NCI-H1417 treated with DMSO at 0.1 percent for 48 hours (cell line): ENCODE data around the gene XIRP2.
"Not testable (repeated sequence)": the region's sequence is repeated elsewhere in the genome, so short reads cannot be mapped to it uniquely, and the experiment has no call there.

Experiments used
- DNase-seq: peaks from one replicate; lab custom pipeline; 2025; lab: John Stamatoyannopoulos, UW

XIRP2 gene

DNA sequence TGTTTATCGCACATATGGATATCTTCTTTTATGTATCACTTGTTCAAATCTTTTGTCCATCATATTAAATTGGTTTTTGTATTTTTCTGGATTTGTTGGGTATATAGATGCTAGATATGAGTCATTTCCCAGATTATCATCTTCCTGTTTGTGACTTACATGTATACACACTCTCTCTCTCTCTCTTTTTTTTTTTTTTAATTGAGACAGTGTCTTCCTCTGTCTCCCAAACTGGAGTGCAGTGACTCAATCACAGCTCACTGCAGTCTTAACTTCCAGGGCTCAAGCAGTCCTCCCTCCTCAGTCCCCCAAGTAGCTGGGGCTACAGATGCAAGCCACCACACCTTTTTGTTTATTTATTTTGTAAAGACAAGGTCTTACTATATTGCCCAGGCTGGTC, 43.8 kb downstream of the XIRP2 start:
- no peak for DNase-seq

DNA sequence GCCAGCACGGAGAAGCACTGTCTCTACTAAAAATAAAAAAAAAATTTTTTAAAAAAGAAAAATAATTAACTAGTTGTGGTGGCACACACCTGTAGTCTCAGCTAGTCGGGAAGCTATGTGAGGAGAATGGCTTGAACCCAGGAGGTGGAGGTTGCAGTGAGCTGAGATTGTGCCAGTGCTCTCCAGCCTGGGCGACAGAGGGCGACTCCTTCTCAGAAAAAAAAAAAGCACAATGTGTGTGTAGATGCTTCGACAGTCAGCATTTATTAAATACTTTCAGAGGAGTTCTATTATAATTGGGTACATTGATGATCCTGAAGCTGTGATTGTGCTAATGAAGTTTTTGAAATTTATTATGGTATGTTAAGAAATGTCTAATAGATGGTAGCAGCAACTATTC, 46.5 kb downstream of the XIRP2 start:
- DNase-seq = no peak

DNA sequence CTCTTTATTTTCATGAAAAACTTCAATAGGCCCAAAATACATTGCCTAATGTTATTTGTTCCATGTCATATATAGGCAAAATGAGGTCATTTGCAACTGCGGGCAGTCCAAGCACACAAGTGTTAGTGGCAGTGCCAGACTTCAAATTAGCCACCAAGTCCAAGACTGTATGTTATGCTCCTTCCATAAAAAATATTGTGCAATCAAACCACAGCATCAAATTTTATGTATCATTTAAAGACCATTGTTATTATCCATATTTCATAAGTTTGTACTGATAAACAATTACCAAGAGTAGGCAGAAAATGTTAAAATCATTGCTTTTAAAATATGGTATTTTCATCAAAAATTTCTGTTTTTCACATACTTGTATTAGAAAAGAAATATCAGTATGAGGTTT, 54.1 kb downstream of the XIRP2 start:
- no peak for DNase-seq

DNA sequence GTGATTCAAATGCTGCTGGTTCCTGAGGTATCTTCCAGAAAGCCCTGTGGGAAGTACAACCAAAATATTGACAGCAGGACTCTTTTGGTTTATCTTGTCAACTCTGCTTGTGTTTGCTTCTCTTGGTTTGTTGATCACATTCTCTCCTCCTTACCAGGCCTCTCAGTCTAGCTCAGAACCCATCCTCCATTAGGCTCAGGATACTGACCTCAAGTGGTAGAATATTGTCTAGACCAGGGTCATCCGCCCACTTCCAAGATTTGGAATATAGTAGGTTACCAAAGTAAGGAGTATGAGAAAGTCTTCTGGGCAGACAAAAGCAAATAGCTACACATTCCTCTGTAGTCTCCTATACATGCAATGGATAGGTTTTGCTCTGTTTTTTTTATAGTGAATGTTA, 56.6 kb downstream of the XIRP2 start:
- no peak for DNase-seq

DNA sequence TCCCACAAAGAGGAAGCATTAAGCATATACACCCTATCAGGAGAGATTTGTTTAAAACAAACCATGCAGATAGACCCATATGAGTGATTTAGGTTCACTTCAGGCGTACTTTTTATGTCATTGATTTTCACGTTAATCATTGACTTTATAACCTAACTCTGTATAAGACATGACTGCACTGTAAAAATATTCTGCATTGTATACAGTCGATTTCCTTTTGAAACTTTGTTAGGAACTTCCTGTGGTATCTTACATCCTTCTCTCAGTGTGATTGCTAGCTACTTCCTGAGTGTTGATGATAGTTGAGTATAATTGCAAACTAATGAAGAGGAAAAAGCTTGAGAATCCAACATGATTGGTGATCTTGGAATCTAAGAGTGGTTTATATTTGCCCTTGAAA, 69.4 kb downstream of the XIRP2 start:
- DNase-seq = no peak

DNA sequence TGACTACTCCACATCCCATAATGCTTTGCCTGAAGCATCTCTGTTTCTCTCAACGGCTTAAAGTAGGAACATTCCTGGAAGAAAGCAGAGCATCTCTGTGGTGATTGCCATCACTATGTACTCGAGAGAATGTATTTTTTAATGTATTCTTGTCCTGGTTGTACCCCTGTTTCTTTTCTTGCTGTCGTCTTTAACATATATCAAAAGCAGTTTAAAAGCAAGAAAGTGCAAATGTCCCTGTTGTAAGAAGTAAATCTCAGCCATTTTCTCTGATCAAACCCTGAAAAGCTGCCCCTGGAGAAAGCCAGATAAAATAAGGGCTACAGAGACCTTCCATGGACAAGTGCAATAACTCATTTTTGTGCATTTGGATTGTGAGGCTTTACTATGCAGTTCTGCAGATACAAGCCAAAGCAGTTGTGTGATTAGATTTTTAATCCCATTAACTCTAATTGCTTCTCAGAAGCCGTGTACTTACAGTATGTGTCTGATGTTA, 70.8 kb downstream of the XIRP2 start:
- no peak for DNase-seq

DNA sequence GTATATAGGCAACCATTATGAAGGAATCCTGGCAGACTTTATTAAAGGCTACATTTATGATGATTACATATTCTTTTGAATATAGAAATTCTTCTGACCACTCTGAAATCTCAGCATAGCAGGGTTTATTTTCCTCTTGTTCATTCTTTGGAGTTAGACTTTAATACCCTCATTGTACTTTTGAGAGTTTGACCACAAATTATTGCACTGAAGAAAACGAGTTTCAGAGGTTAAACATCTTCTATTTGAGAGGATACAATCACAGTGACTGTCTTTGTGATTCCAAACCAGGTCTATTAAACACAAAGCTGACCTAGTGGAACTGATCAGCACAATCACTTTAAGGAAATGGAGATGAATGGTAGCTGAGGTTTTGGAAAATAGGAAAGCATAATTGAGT, 71.3 kb downstream of the XIRP2 start:
- DNase-seq = no peak

DNA sequence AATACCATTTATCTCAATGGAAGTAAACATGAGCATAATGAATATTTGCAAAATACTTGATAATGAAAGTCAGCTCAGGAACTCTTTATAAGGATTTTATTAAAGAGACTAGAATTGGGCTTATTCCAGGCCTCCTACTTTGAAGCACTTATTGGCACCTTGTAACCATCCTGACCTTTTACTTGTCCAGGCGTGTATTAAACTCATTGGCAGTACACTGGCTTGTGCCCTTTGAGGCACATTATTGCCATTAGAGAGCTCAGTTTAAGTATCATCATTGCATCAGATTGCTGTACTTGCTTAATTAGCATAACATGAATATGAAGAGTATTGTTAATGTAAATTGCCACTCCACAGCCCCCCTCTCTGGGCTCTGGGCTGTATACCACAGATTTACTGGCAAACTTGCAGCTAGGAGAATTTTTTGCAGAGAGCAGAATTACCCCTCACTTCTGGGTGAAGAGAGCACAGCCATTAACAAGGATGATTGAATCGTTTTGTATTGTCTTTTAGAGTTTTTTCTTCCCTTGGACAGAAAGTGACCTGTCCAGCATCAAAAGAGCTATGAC, 72.5 kb downstream of the XIRP2 start:
- no peak for DNase-seq

DNA sequence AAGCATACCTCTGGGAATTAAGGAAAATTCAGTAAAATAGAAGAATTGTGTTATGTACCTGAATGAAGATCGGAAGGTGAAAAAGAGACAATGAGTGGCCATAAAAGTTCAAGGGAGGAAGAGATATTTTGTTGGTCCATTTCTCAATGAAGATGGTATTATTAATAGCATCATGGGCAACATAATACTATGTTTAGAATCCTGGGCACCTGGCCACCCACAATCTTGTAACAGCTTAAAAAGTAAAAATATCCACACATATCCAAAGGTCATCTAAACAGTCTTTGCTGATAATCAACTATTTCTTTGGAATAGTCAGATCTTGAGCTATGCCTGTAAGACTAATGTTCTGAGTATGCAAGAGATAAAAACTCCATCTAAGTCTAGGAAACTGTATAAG, 73.7 kb downstream of the XIRP2 start:
- no peak for DNase-seq

DNA sequence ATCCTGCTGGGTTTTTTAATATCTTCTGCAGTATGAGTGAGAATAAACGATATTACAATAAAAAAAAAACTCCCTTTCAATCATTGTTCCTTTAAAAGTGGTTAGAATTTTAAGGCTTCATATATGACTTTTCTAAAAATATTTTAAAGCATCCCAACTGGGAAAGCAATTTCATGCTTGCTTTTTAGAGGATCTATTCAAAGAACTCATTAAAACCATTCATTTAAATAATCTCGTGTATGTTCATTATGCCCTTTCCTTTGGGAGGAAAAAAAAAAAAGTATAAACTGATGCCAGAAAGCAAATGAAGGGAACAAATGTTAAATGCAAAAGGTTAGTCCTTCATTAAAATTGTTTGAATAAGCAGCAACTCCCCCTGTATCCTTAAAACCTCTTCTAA, 81.2 kb downstream of the XIRP2 start:
- DNase-seq = no peak

DNA sequence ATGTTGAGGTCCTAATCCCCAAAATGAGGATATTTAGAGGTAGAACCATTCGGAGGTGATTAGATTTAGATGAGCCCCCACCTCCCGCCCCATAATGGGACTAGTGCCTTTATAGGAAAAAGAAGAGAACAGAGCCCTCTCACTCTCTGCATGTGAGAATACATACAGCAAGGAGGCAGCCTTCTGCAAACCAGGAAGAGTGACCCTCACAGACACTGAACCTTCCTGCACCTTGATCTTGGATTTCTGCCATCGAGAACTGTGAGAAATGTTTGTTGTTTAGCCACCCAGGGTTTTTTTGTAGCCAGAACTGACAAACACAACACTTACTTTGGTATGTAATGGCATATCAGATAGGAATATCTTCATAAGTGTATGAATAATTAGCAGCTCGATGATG, 83.7 kb downstream of the XIRP2 start:
- no peak for DNase-seq

DNA sequence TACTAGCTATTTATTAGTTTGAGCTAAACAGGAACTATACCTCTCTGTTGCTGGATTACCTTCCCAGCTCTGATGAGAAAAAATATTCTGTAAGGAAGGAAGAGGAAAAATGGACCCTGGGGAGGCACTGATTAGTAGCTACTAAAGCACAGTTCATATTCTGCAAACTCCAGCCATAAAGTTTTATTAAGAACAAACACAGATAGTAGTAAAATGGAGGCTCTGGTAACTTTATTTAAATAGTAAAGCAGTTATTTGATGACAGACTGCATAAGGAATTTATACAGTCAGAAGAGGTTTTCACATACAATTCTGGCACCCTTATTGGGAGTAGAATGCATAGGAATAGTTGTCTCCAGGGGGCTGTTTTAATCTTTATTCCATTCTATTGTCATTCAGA, 84.1 kb downstream of the XIRP2 start:
- no peak for DNase-seq

DNA sequence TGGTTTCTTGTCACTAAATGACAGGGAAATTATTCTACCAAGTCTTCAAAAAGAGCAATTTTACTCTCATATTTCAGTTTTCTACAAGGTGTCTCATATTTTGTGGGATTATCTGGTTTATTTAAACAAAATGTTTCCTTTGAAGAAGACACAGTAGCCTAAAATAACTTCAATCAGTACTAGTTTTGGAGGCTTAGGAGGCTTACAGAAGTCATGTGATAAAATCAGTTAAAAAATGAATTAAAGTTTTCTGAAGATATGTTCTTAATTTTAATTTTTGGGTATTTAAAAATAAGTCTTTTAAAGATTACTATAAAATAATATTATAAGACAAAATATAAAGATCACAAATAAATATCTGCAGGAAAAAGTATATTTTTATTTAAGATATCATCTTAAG, 95.9 kb downstream of the XIRP2 start:
- DNase-seq = no peak

DNA sequence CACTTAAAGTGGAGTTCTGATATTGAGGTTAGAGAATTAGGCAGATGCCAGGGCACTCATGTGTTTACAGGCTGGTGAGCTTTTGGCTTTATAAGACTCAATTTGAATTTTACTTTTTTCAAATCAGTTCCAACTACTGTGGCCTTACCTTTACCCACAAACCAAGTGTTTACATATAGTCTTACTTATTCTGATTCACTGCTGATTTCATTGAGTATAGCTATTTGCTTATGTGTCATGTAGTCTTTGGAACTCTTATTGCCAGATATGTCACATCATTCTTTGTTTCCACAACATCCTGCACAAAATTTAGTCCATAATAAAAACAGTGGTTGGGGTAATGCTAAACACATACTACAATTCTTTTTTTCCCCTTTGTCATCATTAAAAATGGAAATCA, 96.5 kb downstream of the XIRP2 start:
- DNase-seq = no peak

DNA sequence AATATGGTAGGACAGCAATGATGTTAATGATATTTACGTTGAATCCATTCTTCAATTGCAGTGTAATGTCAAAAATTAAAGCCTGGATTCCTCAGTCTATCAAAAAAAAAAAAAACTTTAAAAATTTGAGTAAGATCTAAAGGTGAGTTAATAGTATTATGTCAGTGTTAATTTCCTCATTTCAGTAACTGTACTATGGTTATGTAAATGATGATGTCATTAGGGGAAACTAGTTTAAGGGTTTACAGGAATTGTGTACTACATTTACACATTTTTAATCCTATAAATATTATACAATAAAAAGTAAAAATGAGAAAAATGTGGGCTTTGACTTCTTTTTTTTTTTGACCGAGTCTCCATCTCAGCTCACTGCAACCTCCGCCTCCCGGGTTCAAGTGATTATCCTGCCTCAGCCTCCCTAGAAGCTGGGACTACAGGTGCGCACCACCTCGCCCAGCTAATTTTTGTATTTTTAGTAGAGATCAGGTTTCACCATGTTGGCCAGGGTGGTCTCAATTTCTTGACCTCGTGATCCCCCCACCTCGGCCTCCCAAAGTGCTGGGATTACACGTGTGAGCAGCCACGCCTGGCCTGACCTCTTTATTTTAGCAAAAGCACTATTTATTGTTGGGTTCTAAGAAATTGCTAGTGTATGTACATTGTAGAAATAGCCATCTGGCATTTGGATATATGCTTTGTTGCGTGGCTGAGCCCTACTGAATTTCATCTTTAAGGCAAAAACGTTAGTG, 106.5 kb downstream of the XIRP2 start:
- DNase-seq = no peak

DNA sequence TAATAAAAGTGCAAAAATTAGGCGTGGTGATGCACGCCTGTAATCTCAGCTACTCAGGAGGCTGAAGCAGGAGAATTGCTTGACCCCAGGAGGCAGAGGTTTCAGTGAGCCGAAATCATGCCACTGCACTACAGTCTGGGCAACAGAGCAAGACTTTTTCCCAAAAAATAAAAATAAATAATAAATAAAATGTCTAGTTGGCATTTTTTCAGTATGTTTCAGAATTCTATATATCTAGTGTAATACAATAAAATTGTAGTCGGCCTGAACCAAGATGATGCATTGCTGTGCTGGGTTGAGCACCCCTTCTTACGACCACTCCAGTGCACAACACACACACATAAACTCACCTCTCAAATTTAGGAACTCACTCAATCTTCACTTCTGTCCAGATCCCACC, 108.2 kb downstream of the XIRP2 start:
- DNase-seq = no peak

DNA sequence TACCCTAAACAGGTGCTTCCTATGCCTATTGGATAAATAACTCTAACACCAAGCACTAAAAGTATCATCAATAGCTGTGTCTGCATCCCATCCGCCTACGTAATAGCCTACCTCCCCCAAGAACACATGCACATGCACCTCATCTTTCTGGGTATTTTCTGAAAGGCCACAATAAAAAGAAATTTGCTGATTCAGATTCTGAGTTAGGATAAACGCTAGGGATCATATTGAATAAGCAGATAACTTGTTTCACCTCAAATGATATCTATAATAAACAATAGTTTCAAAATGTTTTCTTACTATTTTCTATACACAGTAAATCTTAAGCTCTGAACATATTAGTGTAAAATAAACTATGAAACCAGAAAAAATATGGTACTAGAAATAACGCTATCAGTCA, 112.9 kb downstream of the XIRP2 start:
- no peak for DNase-seq

DNA sequence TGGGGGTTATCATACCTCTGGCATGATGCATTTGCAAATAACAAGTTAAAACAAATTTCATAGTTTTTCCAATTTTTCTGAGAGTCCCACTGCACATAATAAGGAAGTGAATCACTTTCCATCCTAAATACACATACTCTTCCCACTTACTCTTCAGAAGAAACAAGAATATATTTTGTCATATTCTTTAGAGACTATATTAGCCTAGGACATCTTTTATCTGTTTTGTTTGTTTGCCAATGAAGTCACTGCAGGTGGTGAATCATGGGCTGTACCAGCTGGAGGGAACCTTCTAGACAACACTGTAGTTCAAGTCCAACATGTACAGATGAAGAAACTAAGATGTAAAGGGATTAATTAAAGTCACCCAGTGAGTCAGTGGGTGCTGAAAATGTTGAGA, 116.8 kb downstream of the XIRP2 start:
- DNase-seq = no peak

DNA sequence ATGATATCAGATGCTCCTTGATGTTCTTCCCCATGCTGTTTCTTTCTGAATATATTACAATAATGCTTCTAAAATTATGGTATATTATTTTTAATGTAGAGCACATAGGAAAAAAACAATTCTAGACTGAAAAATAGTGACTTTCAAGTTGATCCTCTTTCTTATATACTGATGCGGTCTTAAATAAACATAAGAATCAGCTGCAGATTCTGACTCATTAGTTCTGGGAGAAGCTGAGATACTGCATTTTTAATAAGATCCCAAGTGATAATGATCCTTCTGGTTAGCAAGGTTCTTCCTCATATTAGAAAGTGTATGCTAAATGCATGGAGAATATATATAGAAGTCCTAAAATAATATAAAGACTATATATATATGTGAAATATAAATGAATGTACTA, 124.9 kb downstream of the XIRP2 start:
- no peak for DNase-seq

DNA sequence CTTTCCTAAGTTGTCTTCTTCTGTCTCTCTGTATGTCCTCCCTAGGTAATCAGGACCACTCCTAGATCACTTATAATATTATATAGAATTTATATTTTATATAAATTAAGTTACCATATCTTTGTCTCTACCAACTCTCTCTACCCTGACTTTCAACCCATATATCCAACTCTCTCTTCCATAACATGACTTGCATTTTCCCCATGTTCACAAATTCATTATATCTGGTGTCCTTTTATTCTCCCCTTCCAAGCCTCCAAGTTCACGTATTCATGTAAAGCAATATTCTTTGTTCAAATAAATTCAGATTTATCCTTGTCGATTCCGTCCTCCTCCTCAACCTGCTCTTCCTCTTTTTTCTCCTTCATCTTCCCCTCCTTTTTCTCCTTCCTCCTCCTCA, 127.5 kb downstream of the XIRP2 start:
- no peak for DNase-seq

DNA sequence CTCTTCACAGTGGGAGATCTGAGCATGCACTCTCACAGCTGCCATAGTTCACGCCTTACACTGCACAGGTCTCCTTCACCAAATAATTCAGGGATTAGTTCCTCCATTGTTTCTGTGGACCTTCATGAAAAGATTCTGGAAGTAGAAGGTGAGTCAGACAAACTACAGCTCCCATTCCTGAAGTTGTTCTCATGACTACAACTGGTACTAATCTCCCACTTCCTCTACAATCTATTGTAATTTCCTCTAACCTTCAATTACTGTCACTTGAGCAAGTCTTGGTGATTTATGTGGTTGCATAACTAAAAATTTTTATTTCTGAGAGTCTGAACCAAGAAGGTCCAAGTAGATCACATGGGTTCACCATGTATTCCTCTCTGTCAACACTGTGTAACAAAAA, 128.7 kb downstream of the XIRP2 start:
- DNase-seq = no peak

DNA sequence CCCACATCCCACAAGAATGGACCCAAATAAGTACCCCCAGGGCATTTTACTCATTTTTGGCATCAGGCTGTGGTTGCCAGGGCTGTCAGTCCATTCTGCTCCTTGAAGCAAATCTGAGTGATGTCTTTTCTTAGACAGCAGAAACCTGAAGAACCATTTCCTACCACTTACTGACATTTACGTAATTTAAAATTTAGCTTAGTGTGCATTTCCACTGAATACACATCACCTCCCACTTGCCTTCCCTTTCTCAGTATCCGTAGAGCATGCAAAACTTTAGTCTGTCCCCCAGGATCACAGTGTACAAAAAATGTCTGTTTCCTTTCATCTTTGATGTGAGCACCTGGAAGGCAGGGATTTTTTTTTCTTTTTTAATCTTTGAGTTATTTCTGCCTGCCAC, 130.3 kb downstream of the XIRP2 start:
- DNase-seq = no peak

DNA sequence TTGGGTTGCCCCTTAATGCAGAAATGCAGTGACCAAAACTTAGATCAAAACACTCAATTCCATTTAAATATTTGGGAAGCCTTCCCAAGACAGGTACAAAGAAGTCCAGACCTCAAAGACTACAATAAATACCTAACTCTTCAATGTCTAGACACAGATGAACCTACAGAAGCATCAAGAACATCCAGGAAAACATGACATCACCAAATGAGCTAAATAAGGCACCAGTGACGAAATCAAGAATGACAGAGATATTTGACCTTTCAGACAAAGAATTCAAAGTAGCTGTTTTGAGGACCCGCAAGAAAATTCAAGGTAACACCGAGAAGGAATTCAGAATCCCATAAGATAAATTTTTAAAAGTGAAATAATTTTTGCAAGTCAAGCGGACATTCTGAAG, 140.2 kb downstream of the XIRP2 start:
- DNase-seq = no peak

DNA sequence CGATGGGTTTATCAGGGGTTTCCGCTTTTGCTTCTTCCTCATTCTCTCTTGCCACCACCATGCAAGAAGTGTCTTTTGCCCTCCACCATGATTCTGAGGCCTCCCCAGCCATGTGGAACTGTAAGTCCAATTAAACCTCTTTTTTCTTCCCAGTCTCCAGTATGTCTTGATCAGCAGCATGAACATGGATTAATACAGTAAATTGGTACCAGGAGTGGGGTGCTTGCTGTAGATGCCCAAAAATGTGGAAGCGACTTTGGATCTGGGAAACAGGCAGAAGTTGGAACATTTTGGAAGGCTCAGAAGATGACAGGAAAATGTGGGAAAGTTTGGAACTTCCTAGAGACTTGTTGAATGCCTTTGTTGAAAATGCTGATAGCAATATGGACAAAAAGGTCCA, 146.7 kb downstream of the XIRP2 start:
- DNase-seq = not testable (repeated sequence)
